Endothelial cell of umbilical vein (primary cell): Measurements from ENCODE around the gene KNTC1. TPM values are rescaled to one million over a fixed set of nuclear protein-coding genes. Genes with fewer than 3 reads are reported as not detected.
"Not testable (repeated sequence)": the region's sequence is repeated elsewhere in the genome, so short reads cannot be mapped to it uniquely, and the experiment has no call there.

Experiments
- BruUV-seq: library from RNA; stranded (reverse); fragments of 400-500 nt; replicated peaks from 2 replicates; lab custom pipeline; 2021; lab: Mats Ljungman, UMichigan
- CTCF ChIA-PET: fragments of 300-600, 350-600 bp; sonication (Branson Sonifier 250); formaldehyde crosslinking; loops from one replicate; lab custom pipeline; 2021; ENCODE audit warnings: antibody characterized with exemption, inconsistent platforms; lab: Charles Lee
- POLR2A ChIA-PET: fragments of 300-600, 350-600 bp; sonication (Branson Sonifier 250); formaldehyde crosslinking; loops from one replicate; lab custom pipeline; 2021; ENCODE audit warnings: antibody characterized with exemption, inconsistent platforms; lab: Charles Lee
- DNase-seq: peaks from one replicate; pipeline ENCODE4 v3.0.0-alpha.2; 2011; ENCODE audit warnings: low read depth, low spot score
- FAIRE-seq: peaks from 2 replicates; lab custom pipeline; 2011; peaks lifted over from hg19 to GRCh38; lab: Jason Lieb, UNC
- H2AFZ ChIP-seq: 2 replicates; pipeline ENCODE4 v1.6.0; 2012; ENCODE audit warnings: low read depth, low read length, control low read depth, inconsistent platforms
- H3K27ac ChIP-seq: 2 replicates; pipeline ENCODE4 v1.5.1; 2011; ENCODE audit warnings: low read depth, mild to moderate bottlenecking, control low read depth, low read length, moderate library complexity; ENCODE audit not compliant: insufficient read depth
- H3K27me3 ChIP-seq, 2 experiments: 2 replicates each; pipeline versions ENCODE4 v1.6.0 to v1.6.1; 2011; ENCODE audit warnings: low read length in 2 of 2, mixed read lengths in 1 of 2; ENCODE audit not compliant: control insufficient read depth in 2 of 2, insufficient read depth in 2 of 2
- H3K36me3 ChIP-seq, 2 experiments: 2 replicates in 1 of 2; 3 replicates in 1 of 2; pipeline ENCODE4 v1.5.1; 2011; ENCODE audit warnings: low read length in 2 of 2, mild to moderate bottlenecking in 1 of 2, moderate library complexity in 1 of 2; ENCODE audit not compliant: control insufficient read depth in 2 of 2, insufficient read depth in 2 of 2; ENCODE audit errors: extremely low read depth in 1 of 2
- H3K4me1 ChIP-seq: 3 replicates; pipeline ENCODE4 v1.5.1; 2011; ENCODE audit warnings: mild to moderate bottlenecking, low read length; ENCODE audit not compliant: control insufficient read depth, insufficient read depth; ENCODE audit errors: extremely low read depth
- H3K4me2 ChIP-seq: 2 replicates; pipeline ENCODE4 v1.6.1; 2011; ENCODE audit warnings: low read length, control low read depth, mixed read lengths; ENCODE audit not compliant: insufficient read depth
- H3K4me3 ChIP-seq, 3 experiments: fragments of 200-600 bp in 1 of 3; sonication (generic), shearing (Covaris generic) in 1 of 3; replicated peaks in 1 of 3; 2 replicates each; pipeline ENCODE4 v1.5.1; 2011 to 2016; ENCODE audit warnings: control low read depth in 3 of 3, low read length in 3 of 3, mild to moderate bottlenecking in 2 of 3, inconsistent platforms in 1 of 3, low read depth in 1 of 3, moderate library complexity in 1 of 3; ENCODE audit not compliant: insufficient read depth in 1 of 3
- H3K79me2 ChIP-seq: 2 replicates; pipeline ENCODE4 v1.6.0; 2012; ENCODE audit warnings: low read length, inconsistent platforms; ENCODE audit not compliant: control insufficient read depth, insufficient read depth
- H3K9ac ChIP-seq: replicated peaks from 2 replicates; pipeline ENCODE3; 2011; ENCODE audit warnings: low read length, control low read depth; ENCODE audit not compliant: insufficient read depth; ENCODE audit errors: extremely low read depth
- H3K9me1 ChIP-seq: replicated peaks from 3 replicates; pipeline ENCODE4 v1.6.0; 2011; ENCODE audit warnings: mild to moderate bottlenecking, low read length; ENCODE audit not compliant: control insufficient read depth, insufficient read depth; ENCODE audit errors: extremely low read depth
- H3K9me3 ChIP-seq: replicated peaks from 2 replicates; pipeline ENCODE4 v1.5.1; 2012; ENCODE audit warnings: low read length, inconsistent platforms; ENCODE audit not compliant: control insufficient read depth, insufficient read depth
- H4K20me1 ChIP-seq: replicated peaks from 2 replicates; pipeline ENCODE3; 2011; ENCODE audit warnings: mild to moderate bottlenecking, low read length; ENCODE audit not compliant: control insufficient read depth, insufficient read depth; ENCODE audit errors: extremely low read depth
- CTCF ChIP-seq, 2 donors: IDR thresholded peaks; 1 replicate in 1 of 2; 2 replicates in 1 of 2; pipeline ENCODE4 v1.5.1; 2011; ENCODE audit warnings: low read length in 2 of 2, mild to moderate bottlenecking in 2 of 2, moderate library complexity in 2 of 2, control low read depth in 1 of 2, inconsistent platforms in 1 of 2, low read depth in 1 of 2; ENCODE audit not compliant: insufficient read depth in 1 of 2; ENCODE audit errors: extremely low read depth in 1 of 2
- EZH2 ChIP-seq: IDR thresholded peaks from 2 replicates; pipeline ENCODE4 v1.6.1; 2012; ENCODE audit warnings: borderline replicate concordance, low read depth, mild to moderate bottlenecking, moderate library complexity, low read length, inconsistent platforms; ENCODE audit not compliant: severe bottlenecking
- FOS ChIP-seq: IDR thresholded peaks from 2 replicates; pipeline ENCODE4 v1.6.1; 2011; ENCODE audit warnings: mild to moderate bottlenecking, low read length, moderate library complexity, borderline replicate concordance; ENCODE audit not compliant: insufficient read depth
- GATA2 ChIP-seq: IDR thresholded peaks from 2 replicates; pipeline ENCODE4 v1.7.0; 2011; ENCODE audit warnings: low read depth, mild to moderate bottlenecking, moderate library complexity, mixed read lengths, low read length; ENCODE audit not compliant: insufficient read length, insufficient read depth
- JUN ChIP-seq: IDR thresholded peaks from 2 replicates; pipeline ENCODE4 v1.6.1; 2011; ENCODE audit warnings: borderline replicate concordance, low read depth; ENCODE audit not compliant: insufficient read length, insufficient read depth
- MAX ChIP-seq: IDR thresholded peaks from 2 replicates; pipeline ENCODE4 v1.6.1; 2011; ENCODE audit not compliant: insufficient read depth, insufficient read length
- MYC ChIP-seq: IDR thresholded peaks from one replicate; pipeline ENCODE4 v1.6.1; 2011; ENCODE audit warnings: mild to moderate bottlenecking, low read depth, low read length
- POLR2A ChIP-seq: IDR thresholded peaks from 2 replicates; pipeline ENCODE4 v1.6.1; 2012; ENCODE audit warnings: low read depth, mild to moderate bottlenecking, control low read depth, low read length
- POLR2AphosphoS5 ChIP-seq: IDR thresholded peaks from 2 replicates; pipeline ENCODE4 v1.6.1; 2012; ENCODE audit warnings: low read depth, mild to moderate bottlenecking, control low read depth, low read length, moderate library complexity; ENCODE audit not compliant: insufficient read depth
- dilution Hi-C: fragments of 300-500 bp; cut with MboI; formaldehyde crosslinking; loops from one replicate; pipeline ENCODE4 v1.15.0; 2019; ENCODE audit warnings: low sequenced_read_pairs; ENCODE audit not compliant: extremely low pct_ligation_motif_present
- intact Hi-C: fragments of 100-400 bp; cut with micrococcal nuclease; formaldehyde crosslinking; loops from one replicate; pipeline ENCODE4 v1.10.0; 2022
- polyA plus RNA-seq, 4 experiments: library from polyadenylated mRNA; depleted of rRNA in 3 of 4; stranded (reverse) in 3 of 4; unstranded in 1 of 4; fragments of >200 nt; gene quantifications; 2 replicates each; pipeline versions ENCODE4 v1.2.1 to v1.2.3, GENCODE V29; 2011 to 2012; ENCODE audit warnings: missing spikeins in 1 of 4
- total RNA-seq: library from RNA; stranded (reverse); gene quantifications from 2 replicates; pipeline ENCODE4 v1.2.3, GENCODE V29; 2021

KNTC1 gene
- total and polyA plus RNA-seq, 2 donors (not counting 3 experiments of a cell fraction or from before 2014, with no cell fraction given): 15.5 to 52.9 TPM

GRCh38 chr12:122569288-122569687 is 42.2 kb downstream of the KNTC1 start:
- no peak for TF ChIP-seq POLR2A
- no peak for TF ChIP-seq EZH2
- TF ChIP-seq MYC: no peak
- no peak for TF ChIP-seq JUN
- TF ChIP-seq POLR2AphosphoS5: no peak
- TF ChIP-seq CTCF (IDR thresholded peaks at IDR 0.05; ENCODE audit: extremely low read depth in 1 of 2, insufficient read depth in 1 of 2, low read depth in 1 of 2, low read length in 2 of 2): no peak
- no peak for TF ChIP-seq MAX
- no peak for TF ChIP-seq FOS
- no peak for TF ChIP-seq GATA2
- intact Hi-C loops: loop anchor here (2.0 kb wide), 1 partner anchor 18 kb away; no protein-coding TSS in a partner anchor
- Histone ChIP-seq H3K36me3 (peaks cover 0 to 14% of the 10 kb centered on the region in 2 experiments), H3K4me1 (no peaks in the 10 kb centered on the region), H2AFZ (no peak overlapping the region), H3K9me1 (no peaks in the 10 kb centered on the region), H3K4me3 (no peak overlapping the region), H3K27ac (no peak overlapping the region), H4K20me1 (no peaks in the 10 kb centered on the region), H3K27me3 (no peaks in the 10 kb centered on the region), H3K4me2 (no peak overlapping the region), H3K79me2 (no peaks in the 10 kb centered on the region), H3K9me3 (no peaks in the 10 kb centered on the region), H3K9ac (no peak overlapping the region)
- ChIA-PET POLR2A (no interaction called here), CTCF (interaction anchor here (1.3 kb wide), 1 partner anchor 18 kb away, joined by 3 read pairs; no protein-coding TSS in a partner anchor)
- dilution Hi-C loops: no loop called here
- DNase-seq: no peak
- peak; percentile 26 for FAIRE-seq
- BruUV-seq: no TSS peak

GRCh38 chr12:122570006-122570405 is 43.0 kb downstream of the KNTC1 start:
- CTCF ChIA-PET: interaction anchor here (1.3 kb wide), 1 partner anchor 18 kb away, joined by 3 read pairs; no protein-coding TSS in a partner anchor
- H3K4me2 ChIP-seq, dilution Hi-C loops, FAIRE-seq, H3K9me1 ChIP-seq, H3K9ac ChIP-seq, DNase-seq, H3K9me3 ChIP-seq, H2AFZ ChIP-seq, H3K4me3 ChIP-seq, H3K79me2 ChIP-seq, H3K27me3 ChIP-seq, H3K4me1 ChIP-seq, BruUV-seq, intact Hi-C loops, POLR2A ChIA-PET, H3K27ac ChIP-seq, H4K20me1 ChIP-seq: not testable (repeated sequence)
- H3K36me3 ChIP-seq: peaks cover 2 to 14% of the 10 kb centered on the region in 2 experiments
